A549 (cell line): ENCODE results near the gene NDUFA13. TPM values are rescaled to one million over a fixed set of nuclear protein-coding genes. Genes with fewer than 3 reads are reported as not detected.

ENCODE experiments used
- ATAC-seq, 2 experiments: fragments of 200-7000 bp in 1 of 2; fragments of >200 bp in 1 of 2; cut with Nextera tagmentation in 1 of 2; cut with Tn5 transposase in 1 of 2; 3 replicates each; pipeline versions ENCODE4 v1.8.0 to v1.9.1; 2018 to 2020; ENCODE audit warnings: mild to moderate bottlenecking in 1 of 2, moderate library complexity in 1 of 2
- CTCF ChIA-PET: fragments of 300-600 bp; sonication (Branson Sonifier 250); formaldehyde crosslinking; extraction: SDS; loops from one replicate; lab custom pipeline; 2021; ENCODE audit warnings: antibody characterized with exemption, inconsistent platforms; lab: Yijun Ruan, JAX
- POLR2A ChIA-PET: fragments of 350-600 bp; formaldehyde crosslinking; extraction: SDS; loops from one replicate; lab custom pipeline; 2021; ENCODE audit warnings: antibody characterized with exemption, inconsistent platforms; lab: Yijun Ruan, JAX
- DNase-seq, 2 experiments: peaks; one replicate each; pipeline versions ENCODE4 v3.0.0 to v3.0.0-alpha.2; 2011 to 2016; ENCODE audit warnings: low read depth in 1 of 2, low spot score in 1 of 2
- FAIRE-seq: peaks from 2 replicates; lab custom pipeline; 2011; peaks lifted over from hg19 to GRCh38; lab: Jason Lieb, UNC
- H3K27ac ChIP-seq, 2 experiments: fragments of >200 bp; sonication (Bioruptor Twin); formaldehyde crosslinking; 3 replicates each; pipeline ENCODE4 v1.5.1; 2016 to 2017
- H3K4me1 ChIP-seq: fragments of >200 bp; sonication (Bioruptor Twin); formaldehyde crosslinking; 3 replicates; pipeline ENCODE4 v1.6.1; 2016
- H3K4me2 ChIP-seq: fragments of >200 bp; sonication (Bioruptor Twin); formaldehyde crosslinking; 3 replicates; pipeline ENCODE4 v1.6.1; 2016
- H3K4me3 ChIP-seq: fragments of >200 bp; sonication (Bioruptor Twin); formaldehyde crosslinking; 3 replicates; pipeline ENCODE4 v1.5.1; 2016
- H3K9me3 ChIP-seq: fragments of >200 bp; sonication (Bioruptor Twin); formaldehyde crosslinking; 3 replicates; pipeline ENCODE4 v1.6.1; 2016
- BHLHE40 ChIP-seq: IDR thresholded peaks from 2 replicates; pipeline ENCODE4 v1.6.1; 2012; ENCODE audit warnings: low read depth, low read length, inconsistent platforms
- CBX8 ChIP-seq: fragments of 200-600 bp; sonication (generic); IDR thresholded peaks from 2 replicates; pipeline ENCODE4 v1.6.1; 2016
- CEBPB ChIP-seq, 2 experiments: fragments of >200 bp in 1 of 2; sonication (Bioruptor Twin) in 1 of 2; formaldehyde crosslinking in 1 of 2; IDR thresholded peaks; 2 replicates each; pipeline ENCODE4 v1.6.1; 2012 to 2016
- CHD4 ChIP-seq: fragments of 200-600 bp; sonication (generic); IDR thresholded peaks from 2 replicates; pipeline ENCODE4 v1.6.1; 2016; ENCODE audit warnings: antibody characterized with exemption, mild to moderate bottlenecking, borderline replicate concordance
- EHMT2 ChIP-seq: fragments of 200-600 bp; sonication (generic); IDR thresholded peaks from 2 replicates; pipeline ENCODE4 v1.6.1; 2016; ENCODE audit warnings: antibody characterized with exemption, low read depth, mild to moderate bottlenecking, moderate library complexity
- GATA3 ChIP-seq: IDR thresholded peaks from 2 replicates; pipeline ENCODE4 v1.6.1; 2012; ENCODE audit warnings: borderline replicate concordance
- HDAC2 ChIP-seq: fragments of 200-600 bp; sonication (generic); IDR thresholded peaks from 2 replicates; pipeline ENCODE4 v1.6.1; 2016
- HEYL ChIP-seq: fragments of 250-450 bp; sonication (Bioruptor Pico); IDR thresholded peaks from 2 replicates; pipeline ENCODE4 v1.8.0; 2021; ENCODE audit warnings: mild to moderate bottlenecking, moderate library complexity
- HOXB13 ChIP-seq: fragments of 250-450 bp; sonication (Bioruptor Pico); IDR thresholded peaks from 2 replicates; pipeline ENCODE4 v1.5.0; 2020; ENCODE audit warnings: low read depth, mild to moderate bottlenecking, moderate library complexity
- HOXB5 ChIP-seq: fragments of 250-450 bp; sonication (Bioruptor Pico); IDR thresholded peaks from 2 replicates; pipeline ENCODE4 v1.5.0; 2020; ENCODE audit warnings: mild to moderate bottlenecking, moderate library complexity
- JUNB ChIP-seq: fragments of >200 bp; sonication (Bioruptor Twin); formaldehyde crosslinking; IDR thresholded peaks from 2 replicates; pipeline ENCODE4 v1.6.1; 2016
- KDM5A ChIP-seq: fragments of 200-600 bp; sonication (generic); IDR thresholded peaks from 2 replicates; pipeline ENCODE4 v1.6.1; 2016; ENCODE audit warnings: antibody characterized with exemption, mild to moderate bottlenecking
- MAFK ChIP-seq: fragments of 450-650 bp; IDR thresholded peaks from 2 replicates; pipeline ENCODE4 v1.6.1; 2014; ENCODE audit not compliant: partially characterized antibody
- MYC ChIP-seq: IDR thresholded peaks from 2 replicates; pipeline ENCODE4 v1.6.1; 2012; ENCODE audit warnings: mild to moderate bottlenecking, inconsistent platforms, low read length, improper control_type of control experiment, borderline replicate concordance
- NFE2L2 ChIP-seq: fragments of 150-350 bp; conservative IDR thresholded peaks from 2 replicates; pipeline ENCODE4 v1.6.1; 2014; ENCODE audit warnings: low read length
- POLR2A ChIP-seq: IDR thresholded peaks from 2 replicates; pipeline ENCODE4 v1.6.1; 2012; ENCODE audit warnings: mild to moderate bottlenecking, low read length
- POLR2AphosphoS2 ChIP-seq: conservative IDR thresholded peaks from 2 replicates; pipeline ENCODE4 v1.6.1; 2012; ENCODE audit warnings: low read length, improper control_type of control experiment, inconsistent platforms
- RCOR1 ChIP-seq: fragments of 150-350 bp; IDR thresholded peaks from 2 replicates; pipeline ENCODE4 v1.6.1; 2014; ENCODE audit warnings: antibody characterized with exemption, low read length, low read depth
- RFX5 ChIP-seq: fragments of 450-650 bp; IDR thresholded peaks from 2 replicates; pipeline ENCODE4 v1.7.1; 2014; ENCODE audit warnings: antibody characterized with exemption, mild to moderate bottlenecking, moderate library complexity
- SMC3 ChIP-seq: fragments of >200 bp; sonication (Bioruptor Twin); formaldehyde crosslinking; IDR thresholded peaks from 3 replicates; pipeline ENCODE4 v1.6.1; 2018; ENCODE audit warnings: inconsistent platforms
- TP53 ChIP-seq: fragments of 250-450 bp; sonication (Bioruptor Pico); IDR thresholded peaks from 2 replicates; pipeline ENCODE4 v1.5.0; 2021; ENCODE audit warnings: mild to moderate bottlenecking, moderate library complexity
- ZFP36 ChIP-seq: fragments of 450-650 bp; IDR thresholded peaks from 2 replicates; pipeline ENCODE4 v1.6.1; 2014; ENCODE audit warnings: borderline replicate concordance; ENCODE audit not compliant: partially characterized antibody
- WGBS: methylation state at CpG from one replicate; pipeline ENCODE4 v1.1.6; 2017; ENCODE audit errors: missing lambda C conversion rate; 5-methylcytosine and 5-hydroxymethylcytosine counted together
- polyA plus RNA-seq, 4 experiments: library from polyadenylated mRNA; depleted of rRNA in 3 of 4; stranded (reverse); fragments of >200 nt; fragmentation: RNase III in 1 of 4; extraction: RNeasy Plus Mini Kit Qiagen cat#74134 plus additional on column Dnase treatment in 1 of 4; gene quantifications; 2 replicates in 3 of 4; 3 replicates in 1 of 4; pipeline ENCODE4 v1.2.3, GENCODE V29; 2011 to 2017
- TF ChIP-seq, protein P1 (sequence below): fragments of >200 bp; sonication (Bioruptor Twin); formaldehyde crosslinking; IDR thresholded peaks from 3 replicates; pipeline ENCODE4 v1.5.1; 2016
- TF ChIP-seq, protein P2 (sequence below): fragments of >200 bp; sonication (Bioruptor Twin); formaldehyde crosslinking; IDR thresholded peaks from 2 replicates; pipeline ENCODE4 v1.6.1; 2016
- TF ChIP-seq, protein P3 (sequence below): IDR thresholded peaks from 2 replicates; pipeline ENCODE4 v1.6.1; 2012
- TF ChIP-seq, protein P4 (sequence below): fragments of 150-350 bp; IDR thresholded peaks from 2 replicates; pipeline ENCODE4 v1.6.1; 2014; ENCODE audit warnings: low read depth, mild to moderate bottlenecking, low read length

NDUFA13 gene
- polyA plus RNA-seq, 2 of the 4 experiments (the other 2 are of a cell fraction): 197 to 253 TPM

DNA sequence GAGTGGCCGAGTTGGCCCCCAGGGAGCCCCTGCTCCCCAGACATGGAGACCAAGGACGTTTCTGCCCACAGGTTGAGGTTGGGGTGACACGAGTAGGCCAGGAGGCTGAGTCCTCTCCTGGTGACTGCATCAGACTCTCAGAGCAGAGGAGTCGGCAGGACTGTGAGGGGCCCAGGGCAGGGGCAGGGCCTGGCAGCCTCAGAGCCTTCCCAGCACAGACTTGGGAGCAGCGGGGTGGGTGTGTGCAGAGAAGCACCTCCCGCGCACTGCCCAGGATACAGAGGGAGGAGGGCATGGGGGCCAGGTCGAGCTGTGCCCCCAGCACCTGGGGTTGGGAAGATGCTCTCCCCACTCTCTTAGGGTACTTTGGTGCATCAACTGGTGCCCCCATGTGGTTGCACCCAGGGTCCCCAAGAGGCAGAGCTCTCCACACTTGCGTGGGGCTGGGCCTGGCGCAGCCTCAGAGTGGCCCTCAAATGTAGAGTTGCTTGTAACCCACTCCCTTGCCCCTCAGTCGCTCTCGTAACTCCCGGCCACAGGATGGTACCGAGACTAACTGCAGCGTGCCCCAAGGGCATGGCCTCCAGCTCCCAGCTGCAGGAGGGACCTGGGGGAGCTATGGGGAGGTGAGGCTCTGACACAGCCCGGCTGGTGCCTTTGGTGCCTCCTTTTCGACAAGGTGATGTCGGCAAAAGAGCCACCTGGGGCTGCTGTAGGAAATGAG is 16.6 kb upstream of the NDUFA13 start:
- POLR2A ChIA-PET: no interaction called here
- DNase-seq (no peak), FAIRE-seq (no peak), ATAC-seq (peak in 1 of 2 experiments; percentile 15; a peak in 1 of 6 replicates)
- CTCF ChIA-PET: interaction anchor here (1.4 kb wide), 1 partner anchor 9 kb away, joined by 5 read pairs; no protein-coding TSS in a partner anchor
- no peak overlapping the region for H3K4me3 ChIP-seq
- 78% methylated on average over 7 of the region's 18 CpGs for WGBS
- TF ChIP-seq, protein P1, sequence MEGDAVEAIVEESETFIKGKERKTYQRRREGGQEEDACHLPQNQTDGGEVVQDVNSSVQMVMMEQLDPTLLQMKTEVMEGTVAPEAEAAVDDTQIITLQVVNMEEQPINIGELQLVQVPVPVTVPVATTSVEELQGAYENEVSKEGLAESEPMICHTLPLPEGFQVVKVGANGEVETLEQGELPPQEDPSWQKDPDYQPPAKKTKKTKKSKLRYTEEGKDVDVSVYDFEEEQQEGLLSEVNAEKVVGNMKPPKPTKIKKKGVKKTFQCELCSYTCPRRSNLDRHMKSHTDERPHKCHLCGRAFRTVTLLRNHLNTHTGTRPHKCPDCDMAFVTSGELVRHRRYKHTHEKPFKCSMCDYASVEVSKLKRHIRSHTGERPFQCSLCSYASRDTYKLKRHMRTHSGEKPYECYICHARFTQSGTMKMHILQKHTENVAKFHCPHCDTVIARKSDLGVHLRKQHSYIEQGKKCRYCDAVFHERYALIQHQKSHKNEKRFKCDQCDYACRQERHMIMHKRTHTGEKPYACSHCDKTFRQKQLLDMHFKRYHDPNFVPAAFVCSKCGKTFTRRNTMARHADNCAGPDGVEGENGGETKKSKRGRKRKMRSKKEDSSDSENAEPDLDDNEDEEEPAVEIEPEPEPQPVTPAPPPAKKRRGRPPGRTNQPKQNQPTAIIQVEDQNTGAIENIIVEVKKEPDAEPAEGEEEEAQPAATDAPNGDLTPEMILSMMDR: no peak
- TF ChIP-seq GATA3 (no peak), HEYL (CRISPR knock-in tag) (no peak), CBX8 (no peak), EHMT2 (no peak), POLR2AphosphoS2 (no peak), RCOR1 (no peak), MAFK (no peak)
- H3K9me3 ChIP-seq: no peaks in the 10 kb centered on the region
- no peak overlapping the region for H3K4me2 ChIP-seq
- no peaks in the 10 kb centered on the region for H3K4me1 ChIP-seq
- H3K27ac ChIP-seq: no peak overlapping the region

DNA sequence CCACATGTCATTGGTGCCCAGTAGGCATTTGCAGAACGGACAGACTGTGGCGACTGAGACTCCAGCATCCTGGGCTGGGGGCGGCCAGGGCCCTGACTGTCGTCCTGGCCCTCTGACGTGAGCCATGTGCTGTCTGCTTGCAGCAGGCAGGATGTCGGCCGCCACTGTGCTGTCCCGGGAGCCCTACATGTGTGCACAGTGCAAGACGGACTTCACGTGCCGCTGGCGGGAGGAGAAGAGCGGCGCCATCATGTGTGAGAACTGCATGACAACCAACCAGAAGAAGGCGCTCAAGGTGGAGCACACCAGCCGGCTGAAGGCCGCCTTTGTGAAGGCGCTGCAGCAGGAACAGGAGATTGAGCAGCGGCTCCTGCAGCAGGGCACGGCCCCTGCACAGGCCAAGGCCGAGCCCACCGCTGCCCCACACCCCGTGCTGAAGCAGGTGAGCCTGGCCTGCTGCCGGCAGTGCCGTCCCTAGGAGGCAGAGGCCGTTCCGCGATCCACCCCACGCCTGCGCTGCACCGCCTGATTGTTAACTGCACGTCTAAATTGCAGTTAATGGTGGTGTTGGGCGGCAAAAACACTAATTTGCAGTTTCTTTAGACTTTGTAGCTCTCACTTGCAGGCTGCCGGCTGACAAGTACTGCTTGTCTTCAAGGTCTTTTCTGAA is 14.9 kb upstream of the NDUFA13 start:
- Histone ChIP-seq H3K27ac (no peak overlapping the region), H3K9me3 (no peaks in the 10 kb centered on the region), H3K4me1 (no peaks in the 10 kb centered on the region), H3K4me3 (no peak overlapping the region), H3K4me2 (no peak overlapping the region)
- TF ChIP-seq RFX5: no peak
- no peak for TF ChIP-seq JUNB
- TF ChIP-seq, protein P2, sequence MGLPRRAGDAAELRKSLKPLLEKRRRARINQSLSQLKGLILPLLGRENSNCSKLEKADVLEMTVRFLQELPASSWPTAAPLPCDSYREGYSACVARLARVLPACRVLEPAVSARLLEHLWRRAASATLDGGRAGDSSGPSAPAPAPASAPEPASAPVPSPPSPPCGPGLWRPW: no peak
- TF ChIP-seq HOXB13 (CRISPR knock-in tag): no peak
- TF ChIP-seq ZFP36: no peak
- TF ChIP-seq, protein P3, sequence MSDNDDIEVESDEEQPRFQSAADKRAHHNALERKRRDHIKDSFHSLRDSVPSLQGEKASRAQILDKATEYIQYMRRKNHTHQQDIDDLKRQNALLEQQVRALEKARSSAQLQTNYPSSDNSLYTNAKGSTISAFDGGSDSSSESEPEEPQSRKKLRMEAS: no peak
- no peak for TF ChIP-seq KDM5A
- no peak for TF ChIP-seq POLR2AphosphoS2
- TF ChIP-seq BHLHE40: no peak
- no peak for TF ChIP-seq SMC3
- TF ChIP-seq, protein P4, sequence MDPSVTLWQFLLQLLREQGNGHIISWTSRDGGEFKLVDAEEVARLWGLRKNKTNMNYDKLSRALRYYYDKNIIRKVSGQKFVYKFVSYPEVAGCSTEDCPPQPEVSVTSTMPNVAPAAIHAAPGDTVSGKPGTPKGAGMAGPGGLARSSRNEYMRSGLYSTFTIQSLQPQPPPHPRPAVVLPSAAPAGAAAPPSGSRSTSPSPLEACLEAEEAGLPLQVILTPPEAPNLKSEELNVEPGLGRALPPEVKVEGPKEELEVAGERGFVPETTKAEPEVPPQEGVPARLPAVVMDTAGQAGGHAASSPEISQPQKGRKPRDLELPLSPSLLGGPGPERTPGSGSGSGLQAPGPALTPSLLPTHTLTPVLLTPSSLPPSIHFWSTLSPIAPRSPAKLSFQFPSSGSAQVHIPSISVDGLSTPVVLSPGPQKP: no peak
- TF ChIP-seq NFE2L2: no peak
- no peak for TF ChIP-seq HOXB5 (CRISPR knock-in tag)
- TF ChIP-seq TP53 (CRISPR knock-in tag): no peak
- TF ChIP-seq HDAC2: no peak
- TF ChIP-seq CEBPB (IDR thresholded peaks at IDR 0.05): no peak
- TF ChIP-seq CHD4: no peak
- TF ChIP-seq MYC: no peak
- no peak for TF ChIP-seq POLR2A
- DNase-seq (no peak), FAIRE-seq (no peak), ATAC-seq (no peak)
- 95% methylated on average over 18 of the region's 34 CpGs for WGBS
- ChIA-PET POLR2A (no interaction called here), CTCF (interaction anchor here (0.8 to 1.0 kb wide), 2 partner anchors 14 to 136 kb away, joined by 3 read pairs; partner anchors contain the start of gene TSSK6)
